ENCODE results near the gene CORIN. TPM values are rescaled to one million over a fixed set of nuclear protein-coding genes. Genes with fewer than 3 reads are reported as not detected.
A peak's percentile ranks its signal among the peaks of the same experiment; 100 is the strongest.

The CORIN gene
- total RNA-seq, 1 donor from 2014 or later = 2.6 TPM

GRCh38 chr4:47837094-47837907, 566 bp downstream of the CORIN start:
- peaks cover 4% of the 10 kb centered on the region for H3K36me3 Mint-ChIP-seq (ENCODE audit: unreplicated experiment)
- peaks cover 14% of the 10 kb centered on the region for H3K9me3 Mint-ChIP-seq (ENCODE audit: unreplicated experiment)
- H3K27ac Mint-ChIP-seq (ENCODE audit: unreplicated experiment) = peak overlapping the region; percentile 53
- H3K4me3 Mint-ChIP-seq (ENCODE audit: unreplicated experiment) = peak overlapping the region; percentile 84
- TF ChIP-seq CTCF (IDR thresholded peaks at IDR 0.05) = no peak
- H3K4me1 Mint-ChIP-seq (ENCODE audit: unreplicated experiment) = peaks cover 29% of the 10 kb centered on the region
- DNase-seq (ENCODE audit: extremely low spot score, unreplicated experiment) = no peak
- no peaks in the 10 kb centered on the region for H3K27me3 Mint-ChIP-seq (ENCODE audit: unreplicated experiment)

- H3K36me3 Mint-ChIP-seq (ENCODE audit: unreplicated experiment) = peaks cover 4% of the 10 kb centered on the region
- no peaks in the 10 kb centered on the region for H3K27me3 Mint-ChIP-seq (ENCODE audit: unreplicated experiment)
- H3K4me3 Mint-ChIP-seq (ENCODE audit: unreplicated experiment) = peak overlapping the region; percentile 84
- peak overlapping the region; percentile 53 for H3K27ac Mint-ChIP-seq (ENCODE audit: unreplicated experiment)
- H3K4me1 Mint-ChIP-seq (ENCODE audit: unreplicated experiment) = peaks cover 29% of the 10 kb centered on the region
- peak; percentile 84 for TF ChIP-seq CTCF (IDR thresholded peaks at IDR 0.05)
- peaks cover 14% of the 10 kb centered on the region for H3K9me3 Mint-ChIP-seq (ENCODE audit: unreplicated experiment)
- DNase-seq (ENCODE audit: extremely low spot score, unreplicated experiment) = peak; percentile 91
Observed at GRCh38 chr4:47836641-47837093, 1.2 kb downstream of the CORIN start.

GRCh38 chr4:47835494-47835893, 2.4 kb downstream of the CORIN start:
- Mint-ChIP-seq H3K9me3 (ENCODE audit: unreplicated experiment) (peaks cover 14% of the 10 kb centered on the region), H3K27ac (ENCODE audit: unreplicated experiment) (no peak overlapping the region), H3K4me1 (ENCODE audit: unreplicated experiment) (peaks cover 28% of the 10 kb centered on the region), H3K27me3 (ENCODE audit: unreplicated experiment) (no peaks in the 10 kb centered on the region), H3K36me3 (ENCODE audit: unreplicated experiment) (peaks cover 4% of the 10 kb centered on the region), H3K4me3 (ENCODE audit: unreplicated experiment) (peak overlapping the region; percentile 84)
- no peak for TF ChIP-seq CTCF (IDR thresholded peaks at IDR 0.05)
- no peak for DNase-seq (ENCODE audit: extremely low spot score, unreplicated experiment)

- peaks cover 9% of the 10 kb centered on the region for H3K4me1 Mint-ChIP-seq (ENCODE audit: unreplicated experiment)
- TF ChIP-seq CTCF (IDR thresholded peaks at IDR 0.05) = no peak
Observed at GRCh38 chr4:47831026-47831679, 6.7 kb downstream of the CORIN start.

More at GRCh38 chr4:47831026-47831679, 6.7 kb downstream of the CORIN start:
- Mint-ChIP-seq H3K9me3 (ENCODE audit: unreplicated experiment) (peaks cover 14% of the 10 kb centered on the region), H3K36me3 (ENCODE audit: unreplicated experiment) (peaks cover 4% of the 10 kb centered on the region), H3K27ac (ENCODE audit: unreplicated experiment) (no peak overlapping the region), H3K27me3 (ENCODE audit: unreplicated experiment) (peaks cover 8% of the 10 kb centered on the region), H3K4me3 (ENCODE audit: unreplicated experiment) (no peak overlapping the region)
- no peak for DNase-seq (ENCODE audit: extremely low spot score, unreplicated experiment)
